Motor neuron (in vitro differentiated cells): Measurements from ENCODE around the gene PTPRG. TPM values are rescaled to one million over a fixed set of nuclear protein-coding genes. Genes with fewer than 3 reads are reported as not detected.
A peak's percentile ranks its signal among the peaks of the same experiment; 100 is the strongest.

Source experiments
- ATAC-seq, 8 experiments: fragments of 200-7000 bp; cut with Tn5 transposase; replicated peaks in 6 of 8; 2 replicates each; pipeline ENCODE4 v1.8.0; 2021; ENCODE audit warnings: mild to moderate bottlenecking in 8 of 8, moderate library complexity in 8 of 8
- H3K27ac ChIP-seq, 2 donors: fragments of 250-450 bp; sonication (Bioruptor Pico); 2 replicates each; pipeline ENCODE4 v1.9.0; 2021; ENCODE audit warnings: antibody characterized with exemption in 2 of 2, mild to moderate bottlenecking in 2 of 2, moderate library complexity in 1 of 2
- H3K4me1 ChIP-seq, 2 donors: fragments of 250-450 bp; sonication (Bioruptor Pico); replicated peaks in 1 of 2; 2 replicates each; pipeline ENCODE4 v1.6.1; 2021; ENCODE audit warnings: antibody characterized with exemption in 2 of 2, mild to moderate bottlenecking in 2 of 2, moderate library complexity in 1 of 2
- H3K4me3 ChIP-seq, 5 donors: fragments of 250-450 bp; sonication (Bioruptor Pico); 2 replicates each; pipeline ENCODE4 v1.9.0; 2021; ENCODE audit warnings: antibody characterized with exemption in 5 of 5, mild to moderate bottlenecking in 5 of 5, moderate library complexity in 4 of 5
- WGBS, 10 experiments: fragments of 450-650 bp; shearing (Covaris generic); methylation state at CpG; one replicate each; pipeline ENCODE4 v1.0.0; 2022; 5-methylcytosine and 5-hydroxymethylcytosine counted together
- in situ Hi-C, 9 experiments: fragments of 400-800 bp; cut with MboI; loops; one replicate each; pipeline ENCODE4 v1.15.0; 2021; ENCODE audit warnings: low sequenced_read_pairs in 9 of 9, low pct_unique_long_range_greater_than_20kb in 2 of 9; ENCODE audit not compliant: unreplicated experiment in 9 of 9
- total RNA-seq, 8 experiments: library from RNA; unstranded; fragments of 300-600 nt; gene quantifications; 2 replicates each; pipeline versions ENCODE4 v1.2.3 to v1.2.4, GENCODE V29; 2022

PTPRG gene
- total RNA-seq, 8 experiments from 2014 or later: 15.9 to 75.2 (median 42.9) TPM

- ATAC-seq: no peak
- H3K27ac ChIP-seq: no peak overlapping the region
- in situ Hi-C loops: no loop called here
- 83 to 100% (median 94%) methylated on average over 2 to 6 of the region's 6 CpGs for WGBS, 10 experiments
- H3K4me1 ChIP-seq: peaks cover 4 to 14% of the 10 kb centered on the region in 2 donors
- no peak overlapping the region for H3K4me3 ChIP-seq
Measured at GRCh38 chr3:62049033-62049432, 487.7 kb downstream of the PTPRG start.

GRCh38 chr3:62051506-62051905 lies 490.1 kb downstream of the PTPRG start:
- in situ Hi-C loops: no loop called here
- WGBS, 10 experiments: 0 to 91% (median 77%) methylated on average over 1 to 3 of the region's 3 CpGs
- ATAC-seq: no peak
- Histone ChIP-seq H3K27ac (no peak overlapping the region), H3K4me3 (no peak overlapping the region), H3K4me1 (peaks cover 4 to 9% of the 10 kb centered on the region in 2 donors)

- no peak overlapping the region for H3K4me3 ChIP-seq
- no peak overlapping the region for H3K27ac ChIP-seq
- WGBS, 10 experiments: 40 to 100% (median 95%) methylated on average over 1 to 2 of the region's 2 CpGs; no CpG with 5 or more reads in 1 of the 10 experiments
- no peak for ATAC-seq
- peaks cover 4 to 9% of the 10 kb centered on the region in 2 donors for H3K4me1 ChIP-seq
- in situ Hi-C loops: no loop called here
Measured at GRCh38 chr3:62052331-62052730, 491.0 kb downstream of the PTPRG start.

GRCh38 chr3:62056658-62057057 lies 495.3 kb downstream of the PTPRG start:
- 18 to 100% (median 93%) methylated on average over 3 to 5 of the region's 5 CpGs; no CpG with 5 or more reads in 1 of the 10 experiments for WGBS, 10 experiments
- H3K27ac ChIP-seq: no peak overlapping the region
- H3K4me3 ChIP-seq: no peak overlapping the region
- in situ Hi-C loops: no loop called here
- H3K4me1 ChIP-seq: no peaks in the 10 kb centered on the region
- peak in 3 of 8 experiments; percentile 54 to 77 (median 55) for ATAC-seq

GRCh38 chr3:62057339-62058047 lies 496.1 kb downstream of the PTPRG start:
- Histone ChIP-seq H3K27ac (no peak overlapping the region), H3K4me1 (no peaks in the 10 kb centered on the region), H3K4me3 (no peak overlapping the region)
- in situ Hi-C loops: no loop called here
- 60 to 100% (median 96%) methylated on average over 1 to 4 of the region's 4 CpGs; no CpG with 5 or more reads in 1 of the 10 experiments for WGBS, 10 experiments
- peak in 1 of 8 experiments; percentile 58 for ATAC-seq

- in situ Hi-C loops: no loop called here
- Histone ChIP-seq H3K4me1 (peaks cover 6 to 7% of the 10 kb centered on the region in 2 donors), H3K27ac (no peak overlapping the region), H3K4me3 (no peak overlapping the region)
- 0 to 100% (median 82%) methylated on average over 1 to 5 of the region's 5 CpGs; no CpG with 5 or more reads in 2 of the 10 experiments for WGBS, 10 experiments
- ATAC-seq: peak in 3 of 8 experiments; percentile 26 to 87 (median 67)
Measured at GRCh38 chr3:62065985-62066693, 504.8 kb downstream of the PTPRG start.

GRCh38 chr3:62068337-62068736 lies 507.0 kb downstream of the PTPRG start:
- Histone ChIP-seq H3K4me3 (no peak overlapping the region), H3K4me1 (peaks cover 6 to 7% of the 10 kb centered on the region in 2 donors), H3K27ac (no peak overlapping the region)
- in situ Hi-C loops: no loop called here
- ATAC-seq: no peak
- 60 to 100% (median 87%) methylated on average over 1 to 2 of the region's 2 CpGs; no CpG with 5 or more reads in 4 of the 10 experiments for WGBS, 10 experiments

- no peak overlapping the region for H3K27ac ChIP-seq
- H3K4me3 ChIP-seq: no peak overlapping the region
- in situ Hi-C loops: no loop called here
- peaks cover 6 to 7% of the 10 kb centered on the region in 2 donors for H3K4me1 ChIP-seq
- 46 to 100% (median 77%) methylated on average over 1 to 7 of the region's 7 CpGs for WGBS, 10 experiments
- ATAC-seq: no peak
Measured at GRCh38 chr3:62070891-62071290, 509.5 kb downstream of the PTPRG start.

- Histone ChIP-seq H3K4me3 (no peak overlapping the region), H3K27ac (no peak overlapping the region), H3K4me1 (peaks cover 6 to 7% of the 10 kb centered on the region in 2 donors)
- ATAC-seq: no peak
- WGBS, 10 experiments: 67 to 100% (median 96%) methylated on average over 1 of the region's 1 CpG; no CpG with 5 or more reads in 2 of the 10 experiments
- in situ Hi-C loops: no loop called here
Measured at GRCh38 chr3:62073038-62073437, 511.7 kb downstream of the PTPRG start.

- Histone ChIP-seq H3K4me1 (peaks cover 0 to 16% of the 10 kb centered on the region in 2 donors), H3K4me3 (no peak overlapping the region), H3K27ac (no peak overlapping the region)
- in situ Hi-C loops: no loop called here
- ATAC-seq: peak in 5 of 8 experiments; percentile 96 to 99 (median 98)
- WGBS, 10 experiments: 14 to 75% (median 45%) methylated on average over 1 to 2 of the region's 2 CpGs; no CpG with 5 or more reads in 1 of the 10 experiments
Measured at GRCh38 chr3:62084558-62084957, 523.2 kb downstream of the PTPRG start.

GRCh38 chr3:62088472-62089104 lies 527.2 kb downstream of the PTPRG start:
- no peak for ATAC-seq
- peaks cover 0 to 16% of the 10 kb centered on the region in 2 donors for H3K4me1 ChIP-seq
- 75 to 100% (median 92%) methylated on average over 2 to 4 of the region's 4 CpGs; no CpG with 5 or more reads in 2 of the 10 experiments for WGBS, 10 experiments
- in situ Hi-C loops: no loop called here
- no peak overlapping the region for H3K27ac ChIP-seq
- H3K4me3 ChIP-seq: no peak overlapping the region

- Histone ChIP-seq H3K4me3 (no peak overlapping the region), H3K27ac (no peak overlapping the region), H3K4me1 (peaks cover 0 to 6% of the 10 kb centered on the region in 2 donors)
- no peak for ATAC-seq
- WGBS, 10 experiments: 70 to 100% (median 92%) methylated on average over 1 to 2 of the region's 2 CpGs; no CpG with 5 or more reads in 2 of the 10 experiments
- in situ Hi-C loops: no loop called here
Measured at GRCh38 chr3:62090066-62090465, 528.7 kb downstream of the PTPRG start.

- Histone ChIP-seq H3K4me1 (peaks cover 0 to 6% of the 10 kb centered on the region in 2 donors), H3K27ac (no peak overlapping the region), H3K4me3 (no peak overlapping the region)
- WGBS, 10 experiments: 93 to 100% (median 97%) methylated on average over 2 to 5 of the region's 5 CpGs
- no peak for ATAC-seq
- in situ Hi-C loops: no loop called here
Measured at GRCh38 chr3:62090519-62090918, 529.1 kb downstream of the PTPRG start.
